Activated T-cell treated with anti-CD3 and anti-CD28 coated beads, Interleukin-2, amount 50 U/mL, for 72 hours (primary cell): Measurements from ENCODE around the gene COBL. TPM values are rescaled to one million over a fixed set of nuclear protein-coding genes. Genes with fewer than 3 reads are reported as not detected.

Experiments used
- ATAC-seq, 2 donors: fragments of 150-1000 bp; cut with Tn5 transposase; replicated peaks in 1 of 2; 2 replicates each; pipeline ENCODE4 v1.10.0; 2021; ENCODE audit warnings: moderate library complexity in 2 of 2, mild to moderate bottlenecking in 1 of 2
- DNase-seq, 2 donors: peaks; one replicate each; pipeline ENCODE4 v3.0.0; 2021 to 2022; ENCODE audit warnings: mixed read lengths in 1 of 2
- H3K27ac Mint-ChIP-seq: one replicate; pipeline ENCODE4 v1.8.0; 2022; ENCODE audit warnings: mild to moderate bottlenecking, moderate library complexity, mixed read lengths
- H3K27me3 Mint-ChIP-seq: one replicate; pipeline ENCODE4 v1.8.0; 2022; ENCODE audit warnings: low read depth, mixed read lengths
- H3K36me3 Mint-ChIP-seq, 2 donors: one replicate each; pipeline ENCODE4 v1.8.0; 2022; ENCODE audit warnings: mixed read lengths in 2 of 2, mild to moderate bottlenecking in 1 of 2; ENCODE audit not compliant: insufficient read depth in 2 of 2
- H3K4me1 Mint-ChIP-seq: one replicate; pipeline ENCODE4 v1.8.0; 2022; ENCODE audit warnings: low read depth, mixed read lengths
- H3K4me3 Mint-ChIP-seq, 2 donors: one replicate each; pipeline ENCODE4 v1.8.0; 2022; ENCODE audit warnings: mild to moderate bottlenecking in 2 of 2, mixed read lengths in 2 of 2, moderate library complexity in 2 of 2
- H3K9me3 Mint-ChIP-seq, 2 donors: one replicate each; pipeline ENCODE4 v1.8.0; 2022; ENCODE audit warnings: mixed read lengths in 2 of 2
- total RNA-seq, 2 donors: library from RNA; stranded (reverse); gene quantifications; one replicate each; pipeline ENCODE4 v1.2.3, GENCODE V29; 2022

Gene COBL
- total RNA-seq, 2 donors from 2014 or later, result not detected

- H3K36me3 Mint-ChIP-seq, result no peaks in the 10 kb centered on the region
Observed at GRCh38 chr7:51230723-51231122, 85.9 kb downstream of the COBL start.

GRCh38 chr7:51230324-51230625, 86.3 kb downstream of the COBL start:
- no peaks in the 10 kb centered on the region for H3K4me1 Mint-ChIP-seq
- DNase-seq, result no peak
- H3K27me3 Mint-ChIP-seq, result peaks cover 9% of the 10 kb centered on the region
- no peak overlapping the region for H3K27ac Mint-ChIP-seq
- H3K4me3 Mint-ChIP-seq, result no peak overlapping the region
- no peak for ATAC-seq
- H3K36me3 Mint-ChIP-seq, result no peaks in the 10 kb centered on the region
- no peaks in the 10 kb centered on the region for H3K9me3 Mint-ChIP-seq

More at GRCh38 chr7:51230723-51231122, 85.9 kb downstream of the COBL start:
- no peak overlapping the region for H3K27ac Mint-ChIP-seq
- DNase-seq, result no peak
- peaks cover 9% of the 10 kb centered on the region for H3K27me3 Mint-ChIP-seq
- H3K9me3 Mint-ChIP-seq, result no peaks in the 10 kb centered on the region
- H3K4me3 Mint-ChIP-seq, result no peak overlapping the region
- ATAC-seq, result no peak
- H3K4me1 Mint-ChIP-seq, result no peaks in the 10 kb centered on the region

- Mint-ChIP-seq H3K9me3 (no peaks in the 10 kb centered on the region), H3K4me1 (no peaks in the 10 kb centered on the region), H3K4me3 (no peak overlapping the region), H3K27ac (no peak overlapping the region), H3K27me3 (peaks cover 9% of the 10 kb centered on the region), H3K36me3 (no peaks in the 10 kb centered on the region)
- no peak for ATAC-seq
- DNase-seq, result no peak
Observed at GRCh38 chr7:51229620-51230323, 86.8 kb downstream of the COBL start.

- no peaks in the 10 kb centered on the region for H3K4me1 Mint-ChIP-seq
- no peak overlapping the region for H3K4me3 Mint-ChIP-seq
- H3K9me3 Mint-ChIP-seq, result no peaks in the 10 kb centered on the region
- no peak overlapping the region for H3K27ac Mint-ChIP-seq
- H3K36me3 Mint-ChIP-seq, result no peaks in the 10 kb centered on the region
- peaks cover 9% of the 10 kb centered on the region for H3K27me3 Mint-ChIP-seq
- DNase-seq (no peak), ATAC-seq (no peak)
Observed at GRCh38 chr7:51229106-51229537, 87.5 kb downstream of the COBL start.

- Mint-ChIP-seq H3K9me3 (no peaks in the 10 kb centered on the region), H3K27me3 (peaks cover 9% of the 10 kb centered on the region), H3K4me1 (no peaks in the 10 kb centered on the region), H3K27ac (no peak overlapping the region), H3K4me3 (no peak overlapping the region), H3K36me3 (no peaks in the 10 kb centered on the region)
- no peak for DNase-seq
- ATAC-seq, result no peak
Observed at GRCh38 chr7:51228386-51228958, 88.1 kb downstream of the COBL start.

GRCh38 chr7:51227861-51228260, 88.7 kb downstream of the COBL start:
- Mint-ChIP-seq H3K4me3 (no peak overlapping the region), H3K27ac (no peak overlapping the region), H3K36me3 (no peaks in the 10 kb centered on the region), H3K27me3 (peaks cover 9% of the 10 kb centered on the region), H3K4me1 (no peaks in the 10 kb centered on the region), H3K9me3 (no peaks in the 10 kb centered on the region)
- DNase-seq (no peak), ATAC-seq (no peak)

GRCh38 chr7:51226916-51227535, 89.6 kb downstream of the COBL start:
- H3K36me3 Mint-ChIP-seq, result no peaks in the 10 kb centered on the region
- no peaks in the 10 kb centered on the region for H3K9me3 Mint-ChIP-seq
- ATAC-seq (no peak), DNase-seq (no peak)
- peaks cover 9% of the 10 kb centered on the region for H3K27me3 Mint-ChIP-seq
- no peaks in the 10 kb centered on the region for H3K4me1 Mint-ChIP-seq
- H3K27ac Mint-ChIP-seq, result no peak overlapping the region
- H3K4me3 Mint-ChIP-seq, result no peak overlapping the region

- H3K4me1 Mint-ChIP-seq, result no peaks in the 10 kb centered on the region
- peak; percentile 31 to 63 for ATAC-seq
- no peaks in the 10 kb centered on the region for H3K36me3 Mint-ChIP-seq
- no peak for DNase-seq
- H3K27me3 Mint-ChIP-seq, result peaks cover 9% of the 10 kb centered on the region
- H3K27ac Mint-ChIP-seq, result no peak overlapping the region
- H3K4me3 Mint-ChIP-seq, result no peak overlapping the region
- no peaks in the 10 kb centered on the region for H3K9me3 Mint-ChIP-seq
Observed at GRCh38 chr7:51226063-51226755, 90.4 kb downstream of the COBL start.

- Mint-ChIP-seq H3K4me1 (no peaks in the 10 kb centered on the region), H3K9me3 (no peaks in the 10 kb centered on the region), H3K27me3 (peaks cover under 1% of the 10 kb centered on the region), H3K36me3 (no peaks in the 10 kb centered on the region), H3K4me3 (no peak overlapping the region), H3K27ac (no peak overlapping the region)
- ATAC-seq, result no peak
- no peak for DNase-seq
Observed at GRCh38 chr7:51224811-51225595, 91.6 kb downstream of the COBL start.

GRCh38 chr7:51223505-51223904, 93.1 kb downstream of the COBL start:
- H3K36me3 Mint-ChIP-seq, result no peaks in the 10 kb centered on the region
- DNase-seq (no peak), ATAC-seq (no peak)
- H3K9me3 Mint-ChIP-seq, result no peaks in the 10 kb centered on the region
- H3K27me3 Mint-ChIP-seq, result no peaks in the 10 kb centered on the region
- no peak overlapping the region for H3K27ac Mint-ChIP-seq
- no peak overlapping the region for H3K4me3 Mint-ChIP-seq
- H3K4me1 Mint-ChIP-seq, result no peaks in the 10 kb centered on the region

GRCh38 chr7:51222916-51223315, 93.7 kb downstream of the COBL start:
- Mint-ChIP-seq H3K9me3 (no peaks in the 10 kb centered on the region), H3K36me3 (no peaks in the 10 kb centered on the region), H3K4me1 (no peaks in the 10 kb centered on the region), H3K27ac (no peak overlapping the region), H3K4me3 (no peak overlapping the region), H3K27me3 (no peaks in the 10 kb centered on the region)
- DNase-seq (no peak), ATAC-seq (no peak)

GRCh38 chr7:51220226-51220625, 96.4 kb downstream of the COBL start:
- no peak overlapping the region for H3K27ac Mint-ChIP-seq
- H3K4me3 Mint-ChIP-seq, result no peak overlapping the region
- ATAC-seq (no peak), DNase-seq (no peak)
- no peaks in the 10 kb centered on the region for H3K27me3 Mint-ChIP-seq
- no peaks in the 10 kb centered on the region for H3K9me3 Mint-ChIP-seq
- H3K36me3 Mint-ChIP-seq, result no peaks in the 10 kb centered on the region
- no peaks in the 10 kb centered on the region for H3K4me1 Mint-ChIP-seq
